Stimulated activated CD8-positive, alpha-beta memory T cell treated with anti-CD3 and anti-CD28 coated beads, Interleukin-2, amount 100 ng/mL, for 1 hour (primary cell): ENCODE data around the gene FGF1.
A peak's percentile ranks its signal among the peaks of the same experiment; 100 is the strongest.

Source experiments
- DNase-seq, 2 donors: peaks; one replicate each; pipeline ENCODE4 v3.0.0-alpha.2; 2020; ENCODE audit warnings: low read depth in 2 of 2

The FGF1 gene

DNA sequence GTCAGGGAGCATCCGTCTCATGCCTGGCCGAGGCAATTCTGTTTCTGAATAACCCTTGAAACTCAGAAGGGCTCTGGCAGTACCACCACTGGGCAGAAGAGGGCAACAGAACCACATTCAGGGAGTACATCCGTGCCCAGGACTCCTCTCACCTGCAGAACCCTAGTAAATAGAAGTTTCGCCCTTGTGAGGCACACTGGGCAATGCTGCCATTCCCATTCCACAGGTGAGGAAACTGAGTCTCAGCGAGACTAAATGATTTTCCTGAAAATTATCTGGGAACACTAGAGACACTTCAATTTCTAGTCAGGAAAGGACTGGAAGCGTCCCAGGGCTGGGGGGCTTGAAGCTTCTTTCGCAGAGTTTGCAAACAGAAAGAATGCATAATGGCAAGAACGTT is 74.7 kb downstream of the FGF1 start:
- DNase-seq = peak; percentile 15 to 23

DNA sequence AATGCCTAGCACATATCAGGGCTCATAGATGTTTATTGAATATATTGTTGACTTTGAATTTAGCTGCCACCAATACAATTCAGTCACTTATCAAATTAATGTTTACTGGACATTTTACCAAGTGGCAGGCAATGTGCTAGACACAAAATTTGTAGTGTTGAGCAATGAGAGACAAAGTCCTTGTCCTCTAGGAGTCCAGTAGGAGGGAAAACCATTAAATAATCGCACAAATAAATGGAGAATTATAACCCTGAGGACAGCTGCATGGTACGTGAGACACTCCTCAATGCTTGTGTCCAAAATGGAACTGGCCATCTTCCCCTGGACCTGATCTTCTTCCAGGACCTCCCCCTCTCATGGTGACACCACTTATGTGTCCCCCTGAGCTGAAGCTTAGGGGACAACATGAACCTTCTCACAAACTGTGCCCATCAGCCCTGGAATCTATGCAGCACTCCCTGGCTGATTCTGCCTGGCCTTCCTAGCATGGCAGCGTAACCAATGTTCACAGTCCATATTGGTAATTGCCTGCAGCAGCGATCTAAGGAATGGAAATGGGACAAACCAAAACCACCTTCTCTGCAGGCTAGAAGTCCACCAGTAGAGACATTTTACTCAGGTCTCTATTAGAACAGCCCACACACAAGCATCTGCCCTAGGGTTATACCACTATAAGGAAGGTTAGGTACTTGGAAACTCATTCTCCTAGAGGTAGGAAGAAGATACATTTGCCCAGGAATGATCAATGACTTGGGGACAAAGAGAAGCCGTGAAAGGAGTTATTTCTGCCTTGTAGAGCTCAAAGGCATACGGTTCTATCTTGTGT is 75.5 kb downstream of the FGF1 start:
- no peak for DNase-seq

DNA sequence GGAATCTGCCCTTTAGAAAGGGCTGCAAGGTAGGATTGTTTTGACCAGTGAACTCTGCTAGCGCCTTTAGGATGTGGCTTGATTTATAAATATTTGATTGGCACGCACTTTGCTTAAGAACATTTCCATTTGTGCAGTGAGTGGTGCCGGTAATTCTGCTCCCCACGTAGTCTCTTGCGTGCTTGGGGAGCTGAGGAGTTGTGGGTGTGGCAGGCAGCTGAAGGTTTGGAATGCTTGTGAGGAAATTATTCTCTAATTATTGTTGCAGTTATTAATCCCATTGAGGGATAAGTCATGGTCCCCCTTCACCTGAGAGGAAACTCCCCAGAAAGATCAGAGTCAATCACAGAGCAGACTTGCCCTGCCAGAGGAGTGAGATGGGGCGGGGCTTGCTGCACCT is 76.7 kb downstream of the FGF1 start:
- no peak for DNase-seq

DNA sequence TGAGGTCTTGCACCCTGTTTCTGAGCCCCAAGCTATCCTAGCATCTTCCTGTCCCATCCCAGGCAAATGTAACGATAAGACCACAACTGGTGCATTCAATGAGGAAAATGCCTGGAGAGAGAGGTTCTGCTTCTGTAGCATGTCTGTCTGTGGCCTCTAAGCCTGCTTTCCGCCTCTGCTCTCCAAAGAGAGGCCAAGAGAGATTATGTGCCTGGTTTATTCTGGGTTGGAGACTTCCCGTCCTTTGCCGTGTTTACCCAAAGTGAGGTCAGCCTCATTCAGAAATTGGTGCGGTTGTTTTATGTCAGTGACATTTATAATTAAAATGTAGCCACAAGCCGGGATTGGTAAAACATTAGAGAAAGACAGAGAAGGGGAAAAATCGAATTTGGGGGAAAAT is 77.8 kb downstream of the FGF1 start:
- no peak for DNase-seq

DNA sequence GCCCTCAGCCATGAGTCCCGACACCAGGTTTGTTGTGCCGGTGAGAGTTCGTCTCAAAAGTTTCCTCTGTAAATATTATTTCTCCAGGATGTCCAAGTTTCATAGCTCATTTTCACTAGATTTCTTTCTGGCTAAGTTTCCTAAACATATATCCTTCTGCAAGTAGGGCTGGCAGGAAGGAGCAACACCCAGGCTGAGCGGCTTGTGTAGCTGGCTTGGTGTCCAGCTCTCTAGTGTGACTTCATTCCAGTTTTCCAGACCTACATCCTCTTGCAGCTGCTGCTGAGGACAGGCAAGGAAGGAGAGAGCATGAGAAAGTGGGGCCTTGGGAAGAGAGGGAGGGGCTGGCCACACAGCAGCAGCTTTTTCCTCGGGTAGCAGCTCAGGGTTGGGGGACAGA is 80.3 kb downstream of the FGF1 start:
- no peak for DNase-seq

DNA sequence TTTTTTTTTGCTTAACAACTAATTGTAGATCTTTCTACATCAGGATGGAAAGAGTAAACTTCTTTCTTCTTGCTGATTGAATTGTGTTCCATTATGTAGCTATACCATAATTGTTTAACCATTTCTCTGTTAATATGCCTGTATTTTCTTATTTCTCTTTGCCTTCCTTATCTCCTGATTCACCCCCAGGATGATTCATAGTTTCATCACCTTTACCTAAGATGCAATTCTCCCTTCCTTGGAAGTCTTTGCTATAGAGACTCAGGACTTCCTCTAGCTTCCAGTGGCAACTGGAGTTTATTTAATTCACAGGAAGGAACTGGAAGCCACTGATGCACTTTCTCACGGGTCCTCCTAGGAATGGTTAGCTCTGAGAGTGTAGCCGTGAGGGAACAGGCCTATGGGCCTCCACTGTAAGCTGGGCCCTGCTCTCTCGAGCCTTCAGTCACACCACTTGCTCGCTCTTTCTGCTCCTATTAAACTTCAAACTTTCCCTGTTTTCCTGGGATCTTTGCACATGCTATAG is 83.1 kb downstream of the FGF1 start:
- DNase-seq = no peak

DNA sequence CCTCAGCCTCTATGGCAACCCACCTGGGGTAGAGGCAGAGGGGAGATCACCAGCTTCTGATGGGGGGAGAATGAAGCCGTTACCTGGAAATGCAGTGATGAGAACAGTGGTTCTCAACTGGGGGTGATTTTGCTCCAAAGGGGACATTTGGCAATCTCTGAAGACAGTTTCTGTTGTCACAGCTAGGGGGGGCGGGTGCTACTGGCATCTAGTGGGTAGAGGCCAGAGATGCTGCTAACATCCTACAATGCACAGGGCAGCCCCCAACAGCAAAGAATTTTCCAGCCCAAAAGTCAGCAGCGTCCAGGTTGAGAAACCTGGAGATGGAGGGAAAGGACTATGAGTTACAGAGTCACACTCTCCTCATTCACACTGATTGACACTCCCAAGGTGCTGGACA is 84.5 kb downstream of the FGF1 start:
- DNase-seq = no peak

DNA sequence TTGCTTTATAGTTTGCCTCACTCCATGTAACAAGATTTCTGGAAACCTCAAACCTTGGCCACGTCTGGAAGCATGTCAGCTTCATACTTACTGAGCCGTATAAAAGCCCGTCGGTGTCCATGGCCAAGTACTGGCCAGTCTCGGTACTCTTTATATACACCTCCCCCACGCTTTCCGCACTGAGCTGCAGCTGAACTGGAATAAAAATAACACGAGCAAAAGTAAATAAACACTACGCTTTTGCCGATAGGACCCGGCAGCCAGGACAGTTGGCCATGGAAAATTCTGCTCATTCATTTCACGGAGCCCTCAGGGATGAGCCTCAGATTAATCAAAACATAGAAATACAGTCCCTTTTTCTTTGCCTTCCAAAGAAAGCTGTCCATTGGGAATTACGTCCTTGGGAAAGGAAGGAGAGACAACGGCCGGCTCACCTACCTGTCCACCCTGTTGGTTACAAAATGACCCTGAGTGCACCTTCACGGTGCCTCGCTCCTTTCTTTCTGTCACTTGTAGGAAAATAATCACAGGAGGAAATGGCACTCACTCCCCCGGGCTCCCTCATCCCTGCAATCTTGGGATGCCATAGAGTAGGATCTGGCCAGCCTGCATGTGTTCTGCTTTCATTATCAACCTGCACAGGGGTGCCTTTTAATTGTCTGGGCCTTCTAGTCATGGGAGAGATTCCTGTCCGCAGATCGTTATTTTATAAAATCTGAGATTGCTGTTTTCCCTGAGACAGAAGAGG is 85.1 kb downstream of the FGF1 start:
- no peak for DNase-seq

DNA sequence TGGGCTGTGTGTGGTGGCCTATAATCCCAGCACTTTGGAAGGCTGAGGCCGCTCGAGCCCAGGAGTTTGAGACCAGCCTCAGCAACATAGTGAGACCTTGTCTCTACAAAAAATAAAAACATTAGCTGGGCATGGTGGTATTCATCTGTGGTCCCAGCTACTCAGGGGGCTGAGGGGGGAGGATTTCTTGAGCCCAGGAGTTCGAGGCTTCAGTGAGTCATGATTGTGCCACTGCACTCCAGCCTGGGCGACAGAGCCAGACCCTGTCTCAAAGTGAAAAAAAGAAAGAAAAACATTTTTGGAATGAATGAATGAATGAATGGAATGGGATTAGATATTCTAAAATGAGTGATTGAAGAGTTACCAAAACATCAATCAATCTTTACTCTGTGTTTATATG is 85.8 kb downstream of the FGF1 start:
- no peak for DNase-seq

DNA sequence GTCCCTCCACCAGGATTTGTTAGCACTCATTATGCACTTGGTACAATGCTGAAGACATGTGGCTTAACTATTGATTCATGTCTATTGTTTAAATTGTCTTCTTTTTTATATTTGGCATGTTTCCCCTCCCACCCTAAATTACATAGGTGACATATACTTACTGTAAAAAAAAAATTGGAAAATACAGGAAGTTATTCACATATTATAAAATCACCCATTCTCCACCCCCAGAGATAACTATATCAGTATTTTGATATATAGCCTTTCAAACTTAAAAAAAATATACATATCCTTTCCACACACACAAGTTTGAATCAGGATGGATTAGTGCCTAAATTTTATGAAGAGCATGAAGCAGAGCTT is 87.6 kb downstream of the FGF1 start:
- DNase-seq = no peak

DNA sequence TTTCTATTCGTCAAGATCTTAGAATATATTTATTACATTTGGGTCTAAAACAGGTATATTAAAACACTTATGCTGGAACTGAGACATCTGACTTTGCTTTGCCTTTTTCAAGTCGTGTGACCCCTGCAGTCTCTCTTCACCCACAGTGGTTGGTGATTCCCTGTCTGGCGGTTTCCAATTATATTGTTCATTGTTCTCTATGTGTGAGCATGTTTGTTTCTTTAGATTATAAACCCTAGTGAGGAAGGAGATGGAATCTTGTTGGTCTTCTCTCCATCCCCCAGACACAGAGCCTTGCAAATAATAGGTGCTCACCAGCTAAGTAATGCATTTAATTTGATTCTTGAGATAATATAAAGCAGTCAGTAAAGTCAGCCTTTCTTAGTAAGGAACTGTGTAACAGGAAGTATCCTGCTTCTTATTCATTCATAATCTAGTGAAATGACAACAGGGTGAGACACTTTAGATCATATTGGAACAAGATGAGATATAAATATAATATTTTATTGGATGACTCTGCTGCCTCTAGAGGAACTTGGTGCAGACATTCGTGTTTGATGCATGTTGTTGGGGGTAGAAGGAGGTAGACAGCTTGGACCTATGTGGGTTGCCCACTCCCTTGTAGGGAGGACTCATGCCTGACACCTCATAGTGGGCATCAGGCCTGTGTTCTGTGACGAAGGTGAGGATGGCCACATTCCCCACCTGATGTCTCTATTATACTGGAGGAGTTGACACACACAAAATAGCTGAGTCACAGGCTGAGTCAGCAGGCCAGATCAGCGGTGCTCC is 88.1 kb downstream of the FGF1 start:
- no peak for DNase-seq

DNA sequence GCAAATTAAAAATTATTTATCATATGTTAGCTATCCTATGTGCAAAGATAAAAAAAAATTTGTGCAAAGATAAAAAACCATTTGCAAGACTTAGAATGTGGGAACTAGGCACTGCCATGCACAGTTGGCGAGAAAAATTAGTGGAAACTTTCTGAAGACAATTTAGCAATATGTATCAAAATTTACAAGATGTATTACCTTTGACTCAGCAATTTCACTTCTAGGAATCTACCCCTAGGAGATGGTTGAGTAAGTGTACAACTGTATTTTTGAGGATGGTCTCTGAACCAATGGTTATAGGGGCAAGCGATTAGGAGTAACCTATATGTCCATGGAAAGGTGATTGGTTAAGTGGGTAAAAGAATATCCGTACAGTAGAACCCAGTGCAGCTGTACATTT is 88.9 kb downstream of the FGF1 start:
- DNase-seq = no peak

DNA sequence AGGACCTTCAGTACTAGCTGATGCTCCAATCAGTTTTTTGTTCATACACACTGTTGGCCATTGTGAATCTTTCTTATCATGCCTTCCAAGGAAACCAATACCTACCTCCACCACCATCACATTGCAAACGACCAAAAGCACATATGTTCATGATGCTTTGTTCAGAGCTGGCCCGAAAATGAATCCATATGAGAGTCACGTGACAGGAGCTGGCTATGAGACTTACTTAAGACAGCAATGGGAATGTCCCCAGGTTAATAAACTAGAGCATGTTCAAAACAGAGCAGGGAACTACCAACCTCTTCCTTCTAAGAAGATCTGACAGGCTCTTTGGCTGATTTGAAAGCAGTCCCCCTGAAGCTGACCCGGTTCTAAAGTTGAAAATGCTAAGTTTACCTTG is 93.5 kb downstream of the FGF1 start:
- DNase-seq = no peak

DNA sequence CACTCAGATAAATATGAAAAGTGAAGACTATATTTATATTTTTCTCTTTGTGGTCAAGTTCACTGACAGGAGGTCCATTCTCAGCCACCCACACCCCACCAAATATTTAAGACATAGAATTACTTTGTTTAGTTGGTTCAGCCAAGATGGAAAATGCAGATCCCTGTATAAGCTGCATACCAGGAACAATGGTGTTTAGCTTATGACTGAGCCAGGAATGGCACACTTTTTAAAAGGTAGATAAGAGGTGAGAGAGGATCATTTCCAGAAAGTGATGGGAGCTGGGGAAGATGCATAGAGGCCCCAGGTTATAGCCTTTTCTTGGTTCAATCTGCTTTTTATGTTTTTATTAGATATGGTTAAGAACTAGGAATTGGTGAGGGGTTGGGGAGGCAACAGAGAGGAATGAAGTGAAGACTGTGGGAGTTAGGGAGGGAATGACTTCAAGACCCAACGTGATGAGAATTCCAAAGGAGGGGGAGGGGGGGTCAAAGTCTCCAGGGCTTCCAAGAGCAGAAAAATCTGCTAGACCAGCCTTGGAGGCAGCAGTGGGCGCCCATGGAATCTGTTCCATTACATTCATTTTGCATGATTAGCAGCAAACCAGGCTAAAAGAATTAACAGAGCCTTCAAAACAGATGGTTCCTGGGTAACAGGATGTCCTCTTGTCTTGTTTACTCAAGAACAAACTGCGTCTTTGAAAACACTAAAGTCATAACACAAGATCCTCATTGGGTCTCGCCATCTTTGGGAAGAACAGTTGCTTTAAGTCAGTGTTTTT is 95.2 kb downstream of the FGF1 start:
- DNase-seq = no peak

DNA sequence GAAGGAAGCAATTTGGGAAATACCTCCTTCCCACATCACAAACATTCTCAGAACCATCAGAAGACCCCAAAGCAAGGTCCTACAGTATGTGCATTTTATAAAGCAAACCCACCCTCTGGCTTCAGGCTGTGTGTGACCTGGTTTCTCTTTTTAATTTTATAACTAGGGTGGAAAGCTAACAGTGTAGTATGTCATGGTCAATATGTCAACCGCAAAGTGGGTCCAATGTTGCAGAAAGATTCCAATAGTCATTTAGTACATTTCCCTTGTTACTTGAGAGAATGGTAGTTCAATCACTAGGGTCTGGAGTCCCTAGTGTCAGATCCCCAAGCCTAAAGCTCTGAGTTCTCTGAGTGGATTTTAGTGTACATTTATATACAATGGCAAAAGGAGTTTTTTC is 96.2 kb downstream of the FGF1 start:
- DNase-seq = no peak

DNA sequence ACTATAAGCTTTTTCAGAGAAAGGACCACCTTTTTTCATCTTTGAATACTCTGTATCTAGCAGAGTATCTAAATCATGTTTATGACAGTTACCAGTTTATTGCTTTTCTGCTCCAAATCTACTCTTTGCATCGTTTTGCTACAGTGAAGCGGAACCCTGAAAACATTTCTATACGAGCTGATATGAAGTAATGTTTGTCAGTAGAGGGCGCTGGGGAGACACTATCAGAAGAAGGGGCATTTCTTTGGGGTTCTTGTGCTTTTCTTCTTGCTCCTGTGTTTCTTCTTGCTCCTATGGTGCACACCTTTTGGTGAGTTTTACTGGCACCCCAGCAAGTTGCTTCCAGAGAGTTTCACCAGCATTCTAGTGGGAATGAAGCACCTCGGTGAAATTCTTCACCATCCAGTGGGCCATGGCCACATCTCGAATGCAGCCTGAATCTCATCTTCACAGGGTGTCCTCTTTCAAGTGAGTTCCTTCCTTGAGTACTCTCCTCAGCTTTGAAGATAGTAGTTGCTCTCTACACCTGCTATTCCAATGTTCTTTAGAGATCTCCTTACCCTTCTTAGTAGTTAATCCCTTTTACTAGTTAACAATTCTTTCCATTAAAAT is 98.4 kb downstream of the FGF1 start:
- DNase-seq = no peak

DNA sequence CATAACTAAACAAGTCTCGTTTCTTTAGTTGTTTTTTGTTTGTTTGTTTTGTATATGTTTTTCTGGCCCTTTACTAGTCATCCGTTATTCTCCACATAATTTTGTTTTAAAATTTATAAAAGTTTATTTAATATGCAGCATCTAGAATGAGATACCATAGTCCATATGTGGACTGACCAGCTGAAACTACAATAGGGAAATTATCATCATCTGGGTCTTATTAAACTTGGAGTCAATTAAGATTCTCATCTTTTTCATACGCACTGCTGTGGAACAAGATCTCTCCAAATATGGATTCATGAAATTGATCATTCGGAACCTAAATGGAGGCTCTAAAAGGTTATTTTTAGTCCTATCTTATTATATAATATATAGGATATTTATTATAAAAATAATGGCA is 99.3 kb downstream of the FGF1 start:
- DNase-seq = no peak

DNA sequence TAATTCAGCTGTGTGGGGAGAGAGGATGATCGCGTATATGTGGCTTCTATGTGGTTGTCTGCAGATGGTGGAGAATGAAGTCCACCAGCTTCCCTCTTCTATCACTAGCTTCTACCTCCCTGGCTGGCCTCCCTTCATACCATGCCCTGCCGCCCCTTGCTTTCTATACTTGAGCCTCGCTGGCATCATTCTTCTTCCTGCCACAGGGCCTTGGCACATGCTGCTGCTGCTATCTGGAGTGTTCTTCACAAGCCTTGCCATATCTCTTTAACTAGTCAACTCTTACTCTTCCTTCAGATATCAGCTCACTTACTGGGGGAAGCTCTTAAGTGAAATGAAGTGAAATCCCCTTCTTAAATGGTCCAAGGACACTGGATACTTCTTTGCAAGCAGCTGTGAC is 100.4 kb downstream of the FGF1 start:
- no peak for DNase-seq

DNA sequence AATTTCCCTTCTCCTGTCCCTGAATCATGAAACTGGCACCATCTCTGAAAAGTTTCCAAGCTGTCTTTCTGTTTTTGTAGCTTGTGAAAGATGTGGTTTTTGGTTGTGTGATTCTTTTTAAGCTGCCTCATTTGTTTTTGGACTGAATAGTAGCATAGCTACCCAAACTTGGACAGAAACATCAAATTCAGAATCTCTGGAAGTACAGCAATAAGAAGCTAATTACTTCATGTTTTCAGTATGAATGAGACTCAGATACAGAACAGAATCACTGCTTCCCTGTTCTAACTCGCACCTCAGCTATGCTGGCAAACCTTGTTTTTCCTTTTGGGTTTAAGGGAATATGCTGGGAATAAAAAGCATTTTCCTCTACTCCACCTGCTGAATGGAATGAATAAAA is 101.0 kb downstream of the FGF1 start:
- DNase-seq = no peak

DNA sequence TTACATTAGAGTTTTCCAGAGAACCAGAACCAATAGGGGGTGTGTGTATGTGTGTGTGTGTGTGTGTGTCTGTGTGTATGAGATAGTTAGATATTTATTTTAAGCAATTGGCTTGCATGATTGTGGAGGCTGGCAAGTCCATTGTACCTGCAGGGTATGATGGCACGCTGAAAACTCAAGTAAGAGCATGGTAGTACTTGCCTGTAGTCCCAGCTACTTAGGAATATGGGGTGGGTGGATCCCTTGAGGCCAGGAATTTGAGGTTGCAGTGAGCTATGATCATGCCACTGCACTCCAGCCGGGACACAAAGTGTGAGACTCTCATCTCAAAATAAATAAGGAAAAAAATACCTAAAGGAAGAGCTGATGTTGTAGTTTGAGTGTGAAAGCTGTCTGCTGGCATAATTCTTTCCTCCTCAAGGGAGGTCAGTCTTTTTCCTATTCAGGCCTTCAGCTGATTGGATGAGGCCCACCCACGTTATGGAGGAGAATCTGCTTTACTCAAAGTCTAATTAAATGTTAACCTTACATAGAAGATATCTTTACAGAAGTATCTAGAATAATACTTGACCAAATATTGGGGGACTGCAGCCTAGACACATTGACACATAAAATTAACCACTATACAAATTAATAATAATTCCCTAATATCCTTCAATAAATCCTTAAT is 107.6 kb downstream of the FGF1 start:
- no peak for DNase-seq

DNA sequence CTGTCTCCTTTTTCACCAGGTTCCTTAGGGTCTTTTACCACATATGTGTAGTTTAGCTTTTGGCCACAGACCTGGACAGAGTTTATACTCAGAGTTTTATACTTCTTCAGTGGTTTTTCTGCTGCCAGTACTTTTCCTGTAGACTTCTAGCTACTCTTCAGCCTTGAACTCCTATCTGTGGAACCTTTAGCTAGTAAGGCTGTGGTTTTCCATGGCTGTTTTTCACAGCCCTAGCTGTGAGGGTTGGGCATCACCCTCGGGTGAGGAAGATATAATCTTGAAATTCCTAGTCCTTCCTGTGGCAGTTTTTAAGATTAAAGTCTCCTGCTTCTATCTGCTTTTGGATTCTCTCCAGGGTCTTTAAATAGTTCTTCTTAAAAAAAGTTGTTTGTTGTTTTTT is 109.1 kb downstream of the FGF1 start:
- no peak for DNase-seq
